HCT116 (cell line): ENCODE results near the gene KCNK13. TPM values are rescaled to one million over a fixed set of nuclear protein-coding genes. Genes with fewer than 3 reads are reported as not detected.
"Not testable (repeated sequence)": the region's sequence is repeated elsewhere in the genome, so short reads cannot be mapped to it uniquely, and the experiment has no call there.

Experiments
- ATAC-seq: fragments of 200-7000 bp; cut with Tn5 transposase; 2 replicates; pipeline ENCODE4 v1.9.1; 2020; ENCODE audit warnings: mild to moderate bottlenecking, moderate library complexity
- BruUV-seq: library from RNA; stranded (reverse); fragments of 400-500 nt; replicated peaks from 2 replicates; lab custom pipeline; 2021; lab: Mats Ljungman, UMichigan
- CTCF ChIA-PET: fragments of 300-600 bp; sonication (Branson Sonifier 250); formaldehyde crosslinking; loops from one replicate; lab custom pipeline; 2021; ENCODE audit warnings: antibody characterized with exemption; lab: Charles Lee
- POLR2A ChIA-PET: fragments of 300-600, 350-600 bp; sonication (Branson Sonifier 250); formaldehyde crosslinking; loops from one replicate; lab custom pipeline; 2021; ENCODE audit warnings: antibody characterized with exemption; lab: Charles Lee
- RAD21 ChIA-PET, 2 experiments: fragments of 300-600 bp; sonication (Branson Sonifier 250); formaldehyde crosslinking; loops; one replicate each; lab custom pipeline; 2023; ENCODE audit warnings: low total read pairs in 2 of 2; ENCODE audit not compliant: uncharacterized antibody in 2 of 2, unreplicated experiment in 2 of 2, low non-redundant PET in 1 of 2; lab: Charles Lee
- DNase-seq: peaks from one replicate; pipeline ENCODE4 v3.0.0-alpha.2; 2010; ENCODE audit warnings: low read depth, low spot score
- H2AFZ ChIP-seq: fragments of 200-600 bp; shearing (Covaris generic), sonication (generic); 2 replicates; pipeline ENCODE4 v1.6.1; 2017; ENCODE audit warnings: low read depth, mixed run types, mixed read lengths, antibody characterized with exemption, low read length; ENCODE audit not compliant: poor library complexity, severe bottlenecking
- H3K27ac ChIP-seq: 2 replicates; pipeline ENCODE4 v1.5.1; 2012; ENCODE audit warnings: low read depth, low read length
- H3K27me3 ChIP-seq: fragments of 200-600 bp; sonication (generic); 2 replicates; pipeline ENCODE4 v1.6.1; 2016; ENCODE audit warnings: mixed run types, low read length, mixed read lengths; ENCODE audit not compliant: insufficient read depth
- H3K36me3 ChIP-seq, 2 experiments: fragments of 200-500 bp in 1 of 2; fragments of 200-600 bp in 1 of 2; sonication (Bioruptor generic) in 1 of 2; sonication (generic) in 1 of 2; 2 replicates each; pipeline versions ENCODE4 v1.5.1 to v1.6.1; 2014 to 2016; ENCODE audit warnings: low read length in 2 of 2, inconsistent platforms in 1 of 2, mixed read lengths in 1 of 2, mixed run types in 1 of 2; ENCODE audit not compliant: insufficient read depth in 2 of 2, control insufficient read depth in 1 of 2
- H3K4me1 ChIP-seq, 2 experiments: fragments of 200-600 bp in 1 of 2; sonication (generic) in 1 of 2; 2 replicates each; pipeline versions ENCODE4 v1.5.1 to v1.6.1; 2012 to 2017; ENCODE audit warnings: low read length in 2 of 2, inconsistent platforms in 1 of 2, mild to moderate bottlenecking in 1 of 2, mixed read lengths in 1 of 2, mixed run types in 1 of 2, moderate library complexity in 1 of 2; ENCODE audit not compliant: insufficient read depth in 2 of 2, control insufficient read depth in 1 of 2
- H3K4me2 ChIP-seq: fragments of 200-600 bp; sonication (generic); 2 replicates; pipeline ENCODE4 v1.6.1; 2017; ENCODE audit warnings: mixed run types, low read length, mixed read lengths
- H3K4me3 ChIP-seq, 2 experiments: fragments of 200-600 bp in 1 of 2; sonication (generic) in 1 of 2; replicated peaks in 1 of 2; 2 replicates each; pipeline ENCODE4 v1.5.1; 2011 to 2016; ENCODE audit warnings: low read length in 2 of 2, control low read depth in 1 of 2, low read depth in 1 of 2, mild to moderate bottlenecking in 1 of 2, mixed read lengths in 1 of 2, mixed run types in 1 of 2
- H3K79me2 ChIP-seq: fragments of 200-600 bp; sonication (generic); 2 replicates; pipeline ENCODE4 v1.6.1; 2017; ENCODE audit warnings: mild to moderate bottlenecking, mixed run types, low read length, moderate library complexity, mixed read lengths; ENCODE audit not compliant: insufficient read depth
- H3K9ac ChIP-seq: fragments of 200-600 bp; sonication (generic); 2 replicates; pipeline ENCODE4 v1.6.1; 2016; ENCODE audit warnings: low read length, mixed read lengths
- H3K9me2 ChIP-seq: fragments of 200-600 bp; sonication (generic), shearing (Covaris generic); 2 replicates; pipeline ENCODE4 v1.6.1; 2017; ENCODE audit warnings: mixed run types, mild to moderate bottlenecking, moderate library complexity; ENCODE audit not compliant: insufficient read depth
- H3K9me3 ChIP-seq, 2 experiments: fragments of 200-500 bp in 1 of 2; fragments of 200-600 bp in 1 of 2; sonication (Bioruptor generic) in 1 of 2; sonication (generic) in 1 of 2; 2 replicates each; pipeline ENCODE4 v1.6.1; 2014 to 2017; ENCODE audit warnings: low read length in 2 of 2, mixed read lengths in 2 of 2, inconsistent platforms in 1 of 2, low read depth in 1 of 2, mild to moderate bottlenecking in 1 of 2, mixed run types in 1 of 2, moderate library complexity in 1 of 2; ENCODE audit not compliant: control insufficient read depth in 1 of 2, insufficient read depth in 1 of 2
- H4K20me1 ChIP-seq: fragments of 200-600 bp; sonication (generic), shearing (Covaris generic); 2 replicates; pipeline ENCODE4 v1.6.1; 2017; ENCODE audit warnings: mixed run types, mild to moderate bottlenecking, moderate library complexity; ENCODE audit not compliant: insufficient read depth
- intact Hi-C: fragments of 100-400 bp; cut with micrococcal nuclease; formaldehyde crosslinking; loops from 2 replicates; pipeline ENCODE4 v1.10.0; 2022
- total RNA-seq: library from RNA; stranded (reverse); gene quantifications from one replicate; pipeline ENCODE4 v1.2.1, GENCODE V29; 2021; ENCODE audit not compliant: unreplicated experiment
- TF ChIP-seq, protein P1 (sequence below): IDR thresholded peaks from 2 replicates; pipeline ENCODE4 v1.6.1; 2012

Gene KCNK13
- total RNA-seq, 1 experiment from 2014 or later, result 2.2 TPM

DNA sequence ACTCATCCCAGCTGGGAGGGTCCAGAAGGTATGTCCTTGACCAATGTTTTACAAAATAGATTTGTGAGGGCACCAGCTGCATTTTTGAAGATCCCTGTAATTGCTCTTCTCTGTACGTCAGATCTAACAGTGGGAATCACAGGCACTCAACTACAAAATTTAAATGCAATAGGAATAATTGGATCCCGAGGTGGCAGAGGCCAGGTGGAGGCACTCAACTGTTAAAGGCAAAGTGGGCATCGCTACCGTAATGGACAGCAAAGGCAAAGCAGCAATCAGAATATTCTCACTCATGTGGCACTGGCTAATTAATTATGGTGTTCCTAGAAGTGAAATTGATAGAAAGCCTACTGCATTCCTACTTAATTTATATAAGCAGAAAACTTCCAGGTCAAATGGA is 166.7 kb downstream of the KCNK13 start:
- BruUV-seq, result no TSS peak
- no peaks in the 10 kb centered on the region for H4K20me1 ChIP-seq
- H3K4me3 ChIP-seq, result no peak overlapping the region
- no peaks in the 10 kb centered on the region for H3K4me1 ChIP-seq
- no peak overlapping the region for H3K27ac ChIP-seq
- ATAC-seq (no peak), DNase-seq (no peak)
- H3K79me2 ChIP-seq, result no peaks in the 10 kb centered on the region
- no peaks in the 10 kb centered on the region for H3K9me2 ChIP-seq
- H3K4me2 ChIP-seq, result no peak overlapping the region
- H2AFZ ChIP-seq, result no peak overlapping the region
- intact Hi-C loops, result no loop called here
- ChIA-PET POLR2A (no interaction called here), RAD21 (no interaction called here), CTCF (no interaction called here)
- 0 out of 4 replicates have a peak, but pooled peaks cover 0 to 3% of the 10 kb centered on the region in 2 experiments for H3K9me3 ChIP-seq
- H3K36me3 ChIP-seq, result no peaks in the 10 kb centered on the region
- no peak overlapping the region for H3K9ac ChIP-seq
- no peaks in the 10 kb centered on the region for H3K27me3 ChIP-seq
- TF ChIP-seq, protein P1, sequence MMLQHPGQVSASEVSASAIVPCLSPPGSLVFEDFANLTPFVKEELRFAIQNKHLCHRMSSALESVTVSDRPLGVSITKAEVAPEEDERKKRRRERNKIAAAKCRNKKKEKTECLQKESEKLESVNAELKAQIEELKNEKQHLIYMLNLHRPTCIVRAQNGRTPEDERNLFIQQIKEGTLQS, result no peak

GRCh38 chr14:90229942-90230341 is 168.1 kb downstream of the KCNK13 start:
- H3K4me2 ChIP-seq, H2AFZ ChIP-seq, BruUV-seq: not testable (repeated sequence)

More at GRCh38 chr14:90229942-90230341, 168.1 kb downstream of the KCNK13 start:
- H4K20me1 ChIP-seq, H3K4me3 ChIP-seq, H3K9ac ChIP-seq, DNase-seq, RAD21 ChIA-PET, H3K4me1 ChIP-seq, ATAC-seq, H3K27ac ChIP-seq, H3K9me3 ChIP-seq, H3K27me3 ChIP-seq, H3K9me2 ChIP-seq, POLR2A ChIA-PET, intact Hi-C loops, H3K36me3 ChIP-seq, CTCF ChIA-PET, H3K79me2 ChIP-seq: not testable (repeated sequence)

Other genes starting within 250 kb of the KCNK13 start
- 18.1 TPM for gene EFCAB11, start 107.3 kb upstream of the KCNK13 start, total RNA-seq
- 37.1 TPM for gene TDP1, start 106.1 kb upstream of the KCNK13 start, total RNA-seq
- 132 TPM for gene PSMC1, start 194.6 kb downstream of the KCNK13 start, total RNA-seq